Measurements from ENCODE around the gene ADAMTS4. TPM values are rescaled to one million over a fixed set of nuclear protein-coding genes. Genes with fewer than 3 reads are reported as not detected.
A peak's percentile ranks its signal among the peaks of the same experiment; 100 is the strongest.
"Not testable (repeated sequence)": the region's sequence is repeated elsewhere in the genome, so short reads cannot be mapped to it uniquely, and the experiment has no call there.

The ADAMTS4 gene
- total RNA-seq, 1 experiment from 2014 or later = 9.0 TPM

DNA sequence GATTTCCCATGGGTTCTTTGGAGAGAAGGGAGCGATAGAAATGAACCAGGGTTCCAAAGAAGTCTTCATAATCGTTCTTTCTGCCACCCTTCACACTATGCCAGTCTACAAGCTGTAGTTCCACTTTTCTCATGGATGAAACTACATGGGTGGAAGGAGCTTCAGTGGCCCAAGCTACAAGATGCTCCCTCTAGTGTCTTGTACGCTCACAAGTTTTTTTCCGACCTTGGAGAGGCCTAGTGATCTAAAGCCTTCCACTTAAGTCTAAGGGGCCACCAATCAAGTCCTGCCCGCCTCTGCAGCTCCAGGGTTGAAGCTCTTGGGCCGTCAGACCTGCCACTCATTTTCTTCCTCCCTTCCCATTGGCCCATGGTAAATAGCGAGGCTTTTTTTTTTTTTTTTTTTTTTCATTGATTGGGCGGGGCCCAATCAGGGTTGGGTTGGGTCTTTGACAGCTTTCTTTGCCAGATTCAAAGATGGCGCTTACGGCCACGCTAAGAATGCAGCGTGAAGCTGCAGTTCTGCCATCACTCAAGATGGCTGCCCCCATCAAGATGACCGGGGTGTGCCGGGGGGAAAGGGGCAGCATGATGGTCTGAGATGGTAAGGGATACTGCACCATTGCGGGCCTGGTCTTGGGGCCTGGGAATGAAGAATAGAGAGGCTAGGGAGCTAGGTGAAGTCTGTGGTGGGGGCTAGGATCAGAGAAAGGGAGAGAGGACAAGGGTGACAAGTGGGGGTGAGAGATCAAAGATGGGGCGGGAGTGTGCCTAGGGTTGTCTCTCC is 26.9 kb upstream of the ADAMTS4 start, which contains the start of gene TOMM40L:
TOMM40L (plus strand) TSS at position 527 of the 786 bp plus-strand sequence. CDS start 430 bp downstream, outside the sequence.
- H3K4me3 ChIP-seq (ENCODE audit: insufficient read depth, low read depth, low read length) = peak within 1 kb of the TSS; percentile 57
- H3K27me3 ChIP-seq (ENCODE audit: control insufficient read depth, insufficient read depth, low read length) = no peaks in the 10 kb centered on the region
- peaks cover 9% of the 10 kb centered on the region for H3K36me3 ChIP-seq (replicated peaks; ENCODE audit: control insufficient read depth, insufficient read depth, low read length)
- peak; percentile 92 for DNase-seq

DNA sequence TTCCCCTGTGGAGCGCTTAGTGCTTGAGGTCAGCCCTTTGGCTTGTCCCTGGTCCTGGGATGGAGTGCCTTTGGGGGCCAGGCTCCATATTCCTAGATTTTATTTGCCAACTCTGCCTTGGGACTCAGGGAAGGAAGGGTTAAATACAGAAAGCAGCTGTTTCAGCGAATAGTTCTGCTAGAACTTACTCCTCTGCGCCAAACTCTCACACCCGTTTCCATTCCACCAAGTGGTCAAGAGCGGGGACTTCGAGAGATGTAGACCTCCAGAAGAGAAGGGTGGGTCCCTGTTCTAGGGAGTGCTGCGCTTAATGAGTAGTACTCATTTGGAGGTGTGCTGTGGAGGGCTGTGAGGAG is 26.3 kb upstream of the ADAMTS4 start:
- no peak for DNase-seq
- no peaks in the 10 kb centered on the region for H3K27me3 ChIP-seq (ENCODE audit: control insufficient read depth, insufficient read depth, low read length)
- peaks cover 9% of the 10 kb centered on the region for H3K36me3 ChIP-seq (replicated peaks; ENCODE audit: control insufficient read depth, insufficient read depth, low read length)
- no peak overlapping the region for H3K4me3 ChIP-seq (ENCODE audit: insufficient read depth, low read depth, low read length)

- DNase-seq; H3K4me3 ChIP-seq (ENCODE audit: insufficient read depth, low read depth, low read length); H3K27me3 ChIP-seq (ENCODE audit: control insufficient read depth, insufficient read depth, low read length); H3K36me3 ChIP-seq (replicated peaks; ENCODE audit: control insufficient read depth, insufficient read depth, low read length): not testable (repeated sequence)
Measured at GRCh38 chr1:161224695-161225087, 25.8 kb upstream of the ADAMTS4 start.

DNA sequence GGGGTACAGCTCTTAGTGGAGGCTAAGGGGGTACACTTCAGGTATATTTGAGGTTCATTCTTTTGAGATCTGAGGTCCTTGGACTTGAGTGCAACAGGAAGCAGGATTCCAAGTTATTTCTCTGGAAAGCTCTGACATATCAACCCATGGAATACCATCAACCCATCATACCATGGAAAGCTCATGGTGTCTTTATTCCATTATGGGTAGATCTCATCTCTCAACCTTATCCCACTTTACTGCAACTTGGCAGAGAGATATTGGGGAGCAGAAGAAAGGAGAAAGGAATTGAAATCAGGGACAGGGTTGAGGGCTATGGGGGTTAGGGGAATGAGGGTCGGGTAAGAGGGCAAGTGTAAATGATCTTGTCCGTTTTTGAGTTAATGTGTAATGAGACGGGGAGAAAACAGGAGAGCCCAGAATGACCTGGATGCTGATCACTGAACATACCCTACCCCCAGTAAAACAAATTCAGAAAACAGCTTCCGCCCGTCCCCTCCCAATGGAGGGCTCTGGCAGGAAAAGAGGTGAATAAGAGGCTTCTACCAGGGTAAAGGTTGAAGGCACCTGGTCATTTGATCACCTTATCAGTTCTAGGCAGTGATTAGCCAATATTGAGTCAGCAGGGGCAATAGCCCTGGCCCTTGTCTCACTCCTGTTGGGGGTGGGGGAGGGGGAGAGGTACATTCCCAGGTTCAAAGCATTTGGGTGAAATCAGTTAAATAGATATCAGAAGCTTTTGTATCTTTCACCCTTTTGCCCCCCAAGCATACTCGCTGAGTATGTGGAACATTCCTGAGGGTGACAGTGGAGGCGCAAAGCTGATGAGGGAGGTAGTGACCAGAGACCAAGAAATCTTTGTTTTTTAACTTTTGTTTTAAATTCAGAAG is 25.2 kb upstream of the ADAMTS4 start:
- no peak for DNase-seq
- H3K36me3 ChIP-seq (replicated peaks; ENCODE audit: control insufficient read depth, insufficient read depth, low read length) = peaks cover 9% of the 10 kb centered on the region
- H3K27me3 ChIP-seq (ENCODE audit: control insufficient read depth, insufficient read depth, low read length) = no peaks in the 10 kb centered on the region
- H3K4me3 ChIP-seq (ENCODE audit: insufficient read depth, low read depth, low read length) = no peak overlapping the region

- no peak overlapping the region for H3K4me3 ChIP-seq (ENCODE audit: insufficient read depth, low read depth, low read length)
- no peaks in the 10 kb centered on the region for H3K27me3 ChIP-seq (ENCODE audit: control insufficient read depth, insufficient read depth, low read length)
- DNase-seq = no peak
- H3K36me3 ChIP-seq (replicated peaks; ENCODE audit: control insufficient read depth, insufficient read depth, low read length) = no peaks in the 10 kb centered on the region
Measured at GRCh38 chr1:161222175-161223019, 23.5 kb upstream of the ADAMTS4 start.

DNA sequence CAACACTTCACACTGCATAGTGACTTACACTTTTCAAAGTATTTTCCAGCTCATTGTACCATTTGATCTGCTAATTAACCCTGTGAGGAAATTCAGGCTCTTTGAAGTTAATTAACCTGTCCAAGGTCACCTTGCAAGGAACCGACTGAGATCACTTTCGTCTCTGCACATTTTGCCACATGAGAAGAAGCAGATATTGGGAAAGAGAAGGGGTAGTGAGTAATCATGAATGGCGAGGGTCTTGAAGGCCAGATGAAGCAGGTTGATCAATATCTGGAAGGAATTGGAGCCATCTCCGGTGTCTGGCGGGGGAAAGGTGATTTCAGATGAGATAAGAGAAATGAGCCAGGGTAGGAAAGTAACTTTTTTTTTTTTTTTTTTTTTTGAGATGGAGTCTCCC is 21.1 kb upstream of the ADAMTS4 start:
- peaks cover 2% of the 10 kb centered on the region; the same call in 1 of the 2 replicates for H3K36me3 ChIP-seq (replicated peaks; ENCODE audit: control insufficient read depth, insufficient read depth, low read length)
- H3K27me3 ChIP-seq (ENCODE audit: control insufficient read depth, insufficient read depth, low read length) = no peaks in the 10 kb centered on the region
- no peak for DNase-seq
- H3K4me3 ChIP-seq (ENCODE audit: insufficient read depth, low read depth, low read length) = no peak overlapping the region

GRCh38 chr1:161219078-161219892 is 20.4 kb upstream of the ADAMTS4 start:
- Histone ChIP-seq H3K27me3 (ENCODE audit: control insufficient read depth, insufficient read depth, low read length) (no peaks in the 10 kb centered on the region), H3K36me3 (replicated peaks; ENCODE audit: control insufficient read depth, insufficient read depth, low read length) (peaks cover 4% of the 10 kb centered on the region; the same call in 1 of the 2 replicates), H3K4me3 (ENCODE audit: insufficient read depth, low read depth, low read length) (no peak overlapping the region)
- no peak for DNase-seq

DNA sequence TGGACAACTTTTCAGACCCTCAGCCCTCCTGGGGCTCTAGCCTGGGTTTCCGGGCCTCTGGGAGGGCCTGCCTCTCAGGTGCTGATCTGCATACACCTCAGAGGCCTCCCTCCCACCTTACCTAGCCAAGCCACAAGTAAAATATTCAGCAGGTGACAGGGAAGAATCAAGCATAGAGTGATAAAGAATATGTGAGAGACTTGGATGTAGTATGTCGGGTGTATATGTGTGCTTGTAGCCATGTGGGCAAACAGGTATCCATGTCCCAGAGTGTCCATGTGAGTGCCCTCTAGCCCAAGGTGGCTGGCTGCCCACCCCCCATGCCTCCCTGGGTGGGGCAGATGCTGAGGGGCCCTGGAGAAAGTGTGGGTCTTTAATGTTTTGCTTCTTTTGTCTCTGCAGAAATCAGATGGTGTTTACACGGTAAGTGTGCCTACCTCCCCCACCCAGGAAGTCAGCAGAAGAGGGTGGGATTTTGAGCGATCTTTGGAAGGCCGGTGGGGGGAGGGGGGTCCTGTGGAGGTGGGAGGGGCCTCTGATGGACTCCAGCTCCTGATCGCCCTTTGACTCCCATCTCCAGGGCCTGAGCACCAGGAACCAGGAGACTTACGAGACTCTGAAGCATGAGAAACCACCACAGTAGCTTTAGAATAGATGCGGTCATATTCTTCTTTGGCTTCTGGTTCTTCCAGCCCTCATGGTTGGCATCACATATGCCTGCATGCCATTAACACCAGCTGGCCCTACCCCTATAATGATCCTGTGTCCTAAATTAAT is 19.6 kb upstream of the ADAMTS4 start:
- H3K27me3 ChIP-seq (ENCODE audit: control insufficient read depth, insufficient read depth, low read length) = no peaks in the 10 kb centered on the region
- no peak overlapping the region for H3K4me3 ChIP-seq (ENCODE audit: insufficient read depth, low read depth, low read length)
- peaks cover 10% of the 10 kb centered on the region for H3K36me3 ChIP-seq (replicated peaks; ENCODE audit: control insufficient read depth, insufficient read depth, low read length)
- no peak for DNase-seq

GRCh38 chr1:161217831-161218230 is 19.0 kb upstream of the ADAMTS4 start:
- DNase-seq = no peak
- Histone ChIP-seq H3K4me3 (ENCODE audit: insufficient read depth, low read depth, low read length) (no peak overlapping the region), H3K36me3 (replicated peaks; ENCODE audit: control insufficient read depth, insufficient read depth, low read length) (peaks cover 15% of the 10 kb centered on the region), H3K27me3 (ENCODE audit: control insufficient read depth, insufficient read depth, low read length) (no peaks in the 10 kb centered on the region)

DNA sequence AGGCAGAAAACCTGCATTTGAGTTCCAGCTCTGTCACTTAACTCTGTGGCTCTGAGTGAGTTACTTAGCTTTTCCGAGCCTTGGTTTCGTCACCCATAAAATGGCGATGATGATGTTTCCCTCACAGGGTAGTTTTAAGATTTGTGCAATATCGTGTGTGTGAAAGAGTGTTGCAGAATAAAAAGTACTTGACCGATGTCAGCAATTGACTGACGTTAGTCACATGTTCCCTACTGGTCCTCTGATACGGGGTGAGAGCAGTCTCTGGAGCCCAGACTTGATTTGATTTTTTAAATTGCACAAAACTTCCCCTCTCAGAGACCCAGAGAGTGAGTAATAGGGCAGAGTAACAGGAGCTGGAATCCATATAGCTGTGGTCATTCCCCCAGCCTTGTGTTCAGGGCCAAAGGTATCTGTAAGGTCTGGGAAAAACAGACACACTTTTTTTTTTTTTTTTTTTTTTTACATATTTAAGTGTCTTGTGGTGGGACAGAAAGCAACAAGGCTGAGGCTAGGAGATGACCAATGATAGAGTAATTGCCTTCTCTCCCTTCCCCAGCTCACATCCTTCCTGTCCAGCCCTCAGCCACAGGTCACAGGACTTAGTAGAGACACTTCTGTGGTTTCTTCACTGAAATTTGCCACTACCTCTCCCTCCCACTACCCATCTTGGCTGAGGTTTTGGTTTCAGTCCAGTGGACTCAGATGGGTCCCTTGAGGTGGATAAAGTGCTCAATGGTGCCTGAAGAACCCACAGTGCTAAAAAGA is 18.3 kb upstream of the ADAMTS4 start:
- Histone ChIP-seq H3K36me3 (replicated peaks; ENCODE audit: control insufficient read depth, insufficient read depth, low read length) (peaks cover 18% of the 10 kb centered on the region), H3K27me3 (ENCODE audit: control insufficient read depth, insufficient read depth, low read length) (no peaks in the 10 kb centered on the region), H3K4me3 (ENCODE audit: insufficient read depth, low read depth, low read length) (no peak overlapping the region)
- DNase-seq = no peak

GRCh38 chr1:161215076-161215475 is 16.2 kb upstream of the ADAMTS4 start, which contains the start of gene FCER1G:
Gene FCER1G (plus strand): TSS chr1:161215295. CDS start chr1:161215322, 27 bp downstream.
- Histone ChIP-seq H3K4me3 (ENCODE audit: insufficient read depth, low read depth, low read length) (no peak within 1 kb of the TSS), H3K27me3 (ENCODE audit: control insufficient read depth, insufficient read depth, low read length) (no peaks in the 10 kb centered on the region), H3K36me3 (replicated peaks; ENCODE audit: control insufficient read depth, insufficient read depth, low read length) (peaks cover 30% of the 10 kb centered on the region)
- no peak for DNase-seq

DNA sequence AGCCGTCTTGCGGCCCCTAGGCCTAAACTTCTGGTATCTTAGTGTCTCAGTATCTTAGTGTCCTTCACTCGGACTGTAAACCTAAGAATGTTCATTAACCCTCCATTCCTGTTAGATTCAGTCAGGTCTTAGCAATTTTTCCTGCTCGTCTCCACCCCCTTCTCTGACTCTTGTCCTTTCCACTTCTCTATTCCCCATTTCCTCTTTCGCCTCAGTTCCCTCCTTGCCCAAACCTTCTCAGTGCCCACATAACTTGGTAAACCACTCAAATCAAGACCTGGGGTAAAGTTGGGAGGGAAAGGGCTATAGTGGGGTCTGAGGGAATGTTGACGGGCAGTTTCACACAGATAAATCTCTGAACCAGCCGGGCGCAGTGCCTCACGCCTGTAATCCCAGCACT is 15.5 kb upstream of the ADAMTS4 start:
- no peaks in the 10 kb centered on the region for H3K27me3 ChIP-seq (ENCODE audit: control insufficient read depth, insufficient read depth, low read length)
- DNase-seq = no peak
- H3K36me3 ChIP-seq (replicated peaks; ENCODE audit: control insufficient read depth, insufficient read depth, low read length) = peaks cover 32% of the 10 kb centered on the region
- no peak overlapping the region for H3K4me3 ChIP-seq (ENCODE audit: insufficient read depth, low read depth, low read length)
